Astrocyte of the spinal cord (primary cell): ENCODE measurements around the gene CD300A.
"Not testable (repeated sequence)": the region's sequence is repeated elsewhere in the genome, so short reads cannot be mapped to it uniquely, and the experiment has no call there.

Experiments used
- DNase-seq: peaks from one replicate; pipeline ENCODE4 v3.0.0; 2011; ENCODE audit warnings: low read depth, low spot score
- H3K4me3 ChIP-seq: 2 replicates; pipeline ENCODE4 v1.5.1; 2011; ENCODE audit warnings: low read depth, mild to moderate bottlenecking, low read length, moderate library complexity
- in situ Hi-C: cut with HindIII; loops from 2 replicates; pipeline ENCODE4 v1.10.0; 2017; ENCODE audit warnings: low sequenced_read_pairs
- TF ChIP-seq, protein P1 (sequence below): IDR thresholded peaks from 2 replicates; pipeline ENCODE4 v1.5.1; 2012; ENCODE audit warnings: low read depth, mild to moderate bottlenecking, low read length, inconsistent platforms

CD300A gene

DNA sequence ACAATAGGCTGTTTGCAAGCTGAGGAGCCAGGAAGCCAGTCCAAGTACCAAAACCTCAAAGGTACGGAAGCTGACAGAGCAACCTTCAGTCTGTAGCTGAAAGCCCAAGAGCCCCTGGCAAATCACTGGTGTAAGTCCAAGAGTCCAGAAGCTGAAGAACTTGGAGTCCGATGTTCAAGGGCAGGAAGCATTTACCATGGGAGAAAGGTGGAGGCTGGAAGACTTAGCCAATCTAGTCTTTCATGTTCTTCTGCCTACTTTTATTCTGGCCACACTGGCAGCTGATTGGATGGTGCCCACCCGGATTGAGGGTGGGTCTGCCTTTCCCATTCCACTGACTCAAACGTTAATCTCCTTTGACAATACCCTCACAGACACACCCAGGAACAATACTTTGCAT lies 49.5 kb downstream of the CD300A start:
- TF ChIP-seq, protein P1, sequence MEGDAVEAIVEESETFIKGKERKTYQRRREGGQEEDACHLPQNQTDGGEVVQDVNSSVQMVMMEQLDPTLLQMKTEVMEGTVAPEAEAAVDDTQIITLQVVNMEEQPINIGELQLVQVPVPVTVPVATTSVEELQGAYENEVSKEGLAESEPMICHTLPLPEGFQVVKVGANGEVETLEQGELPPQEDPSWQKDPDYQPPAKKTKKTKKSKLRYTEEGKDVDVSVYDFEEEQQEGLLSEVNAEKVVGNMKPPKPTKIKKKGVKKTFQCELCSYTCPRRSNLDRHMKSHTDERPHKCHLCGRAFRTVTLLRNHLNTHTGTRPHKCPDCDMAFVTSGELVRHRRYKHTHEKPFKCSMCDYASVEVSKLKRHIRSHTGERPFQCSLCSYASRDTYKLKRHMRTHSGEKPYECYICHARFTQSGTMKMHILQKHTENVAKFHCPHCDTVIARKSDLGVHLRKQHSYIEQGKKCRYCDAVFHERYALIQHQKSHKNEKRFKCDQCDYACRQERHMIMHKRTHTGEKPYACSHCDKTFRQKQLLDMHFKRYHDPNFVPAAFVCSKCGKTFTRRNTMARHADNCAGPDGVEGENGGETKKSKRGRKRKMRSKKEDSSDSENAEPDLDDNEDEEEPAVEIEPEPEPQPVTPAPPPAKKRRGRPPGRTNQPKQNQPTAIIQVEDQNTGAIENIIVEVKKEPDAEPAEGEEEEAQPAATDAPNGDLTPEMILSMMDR = no peak
- DNase-seq = no peak
- no peak overlapping the region for H3K4me3 ChIP-seq
- in situ Hi-C loops = no loop called here

DNA sequence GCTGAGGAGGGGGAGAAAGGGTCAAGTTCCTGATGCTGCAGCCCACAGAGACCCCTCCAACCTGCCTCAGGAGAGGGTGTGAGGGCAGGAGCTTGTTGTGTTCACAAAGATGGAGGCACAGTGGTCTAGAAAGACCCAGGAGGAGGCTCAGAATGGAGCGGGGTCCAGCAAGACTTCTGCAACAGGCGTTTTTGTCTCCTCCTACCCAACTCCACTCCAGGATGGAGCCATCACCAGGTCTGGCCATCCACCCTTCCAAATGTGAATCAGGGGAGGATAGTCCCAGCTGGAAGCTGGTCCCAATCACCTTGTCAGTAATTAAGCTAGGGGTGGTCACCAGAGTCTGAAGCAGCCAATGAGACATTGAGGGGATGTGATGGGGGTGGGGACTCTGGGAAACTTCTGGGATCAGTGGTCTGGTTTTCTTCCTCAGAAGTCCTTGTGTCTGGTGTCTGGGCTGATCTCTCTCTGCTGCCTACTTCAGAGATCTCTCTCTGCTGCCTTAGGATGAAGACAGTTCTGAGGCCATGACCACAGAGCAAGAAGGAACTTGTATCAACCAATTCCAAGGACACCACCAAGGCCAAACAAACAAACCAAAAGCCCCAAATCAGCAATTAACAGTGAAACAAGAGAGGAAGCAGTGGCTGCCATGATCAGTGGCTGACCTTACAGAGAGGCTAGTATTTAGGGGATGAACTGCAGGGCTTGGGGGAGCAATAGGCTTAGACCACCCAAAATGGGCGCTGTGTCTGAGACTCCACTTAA lies 50.3 kb downstream of the CD300A start:
- in situ Hi-C loops = no loop called here
- DNase-seq = no peak
- no peak overlapping the region for H3K4me3 ChIP-seq
- TF ChIP-seq, protein P1 = no peak

DNA sequence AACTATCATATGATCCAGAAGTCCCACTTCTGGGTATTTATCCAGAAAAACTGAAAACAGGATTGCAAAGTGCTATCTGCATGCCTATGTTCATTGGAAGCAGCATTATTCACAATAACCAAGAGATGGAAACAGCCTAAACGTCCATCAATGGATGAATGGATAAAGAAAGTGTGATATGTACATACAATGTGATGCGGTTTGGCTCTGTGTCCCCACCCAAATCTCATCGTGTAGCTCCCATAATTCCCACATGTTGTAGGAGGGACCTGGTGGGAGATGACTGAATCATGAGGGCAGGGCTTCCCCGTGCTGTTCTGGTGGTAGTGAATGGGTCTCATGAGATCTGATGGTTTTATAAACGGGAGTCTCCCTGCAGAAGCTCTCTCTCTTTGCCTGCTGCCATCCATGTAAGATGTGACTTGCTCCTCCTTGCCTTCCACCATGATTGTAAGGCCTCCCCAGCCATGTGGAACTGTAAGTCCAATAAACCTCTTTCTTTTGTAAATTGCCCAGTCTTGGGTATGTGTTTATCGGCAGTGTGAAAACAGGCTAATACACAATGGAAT lies 52.1 kb downstream of the CD300A start:
- DNase-seq, H3K4me3 ChIP-seq, in situ Hi-C loops: not testable (repeated sequence)

DNA sequence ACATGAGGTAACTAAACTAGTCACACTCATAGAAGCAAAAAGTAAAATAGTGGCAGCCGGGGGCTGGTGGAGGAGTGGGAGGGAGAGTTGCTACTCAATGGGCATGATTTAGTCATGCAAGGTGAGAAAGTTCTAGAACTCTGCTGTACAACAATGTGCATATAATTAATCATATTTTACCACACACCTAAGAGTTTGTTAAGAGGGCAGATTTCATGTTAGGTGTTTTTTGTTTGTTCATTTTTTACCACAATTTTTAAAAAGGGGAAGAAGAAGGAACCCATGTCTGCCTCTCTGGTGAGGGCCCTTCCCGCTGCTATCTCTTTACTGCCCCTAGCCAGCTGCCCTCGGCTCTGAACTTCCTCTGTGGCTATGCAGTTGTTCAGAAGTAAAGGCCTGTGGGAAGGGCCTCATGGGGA lies 53.6 kb downstream of the CD300A start:
- no peak overlapping the region for H3K4me3 ChIP-seq
- TF ChIP-seq, protein P1 = no peak
- DNase-seq = no peak
- in situ Hi-C loops = no loop called here

DNA sequence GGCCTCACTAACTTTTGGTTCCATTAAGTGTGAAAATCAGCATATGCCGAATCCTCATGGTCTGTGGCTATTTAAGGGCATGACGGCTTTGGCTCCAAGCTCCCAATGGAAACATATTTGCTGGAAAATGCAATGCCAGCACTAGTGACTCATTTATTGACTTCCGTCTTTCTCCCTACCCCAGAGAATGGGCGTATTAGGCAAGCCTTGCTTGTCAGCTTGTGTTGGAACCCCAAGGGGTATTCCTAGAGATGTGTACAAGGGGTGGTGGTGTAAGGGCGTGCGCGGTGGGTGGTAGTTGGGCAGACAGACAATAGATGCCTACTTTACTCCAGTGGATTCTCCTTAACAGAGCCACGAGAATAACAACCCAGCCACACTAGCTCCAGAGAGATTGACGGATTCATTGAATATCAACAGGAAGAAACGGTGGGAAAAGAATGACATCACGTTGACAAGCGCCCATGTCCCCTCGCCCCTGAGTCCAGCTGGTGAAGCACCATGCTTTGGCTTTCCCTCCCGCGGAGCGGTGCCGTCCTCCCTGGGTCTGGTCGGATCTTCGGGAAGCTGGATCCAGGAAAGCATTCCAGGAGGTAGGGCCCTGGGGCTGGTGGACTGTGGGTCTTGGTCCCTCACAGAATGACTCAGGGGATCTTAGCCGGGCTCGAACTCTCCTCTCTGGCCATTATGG lies 54.5 kb downstream of the CD300A start:
- in situ Hi-C loops = no loop called here
- no peak for DNase-seq
- TF ChIP-seq, protein P1 = no peak
- no peak overlapping the region for H3K4me3 ChIP-seq

DNA sequence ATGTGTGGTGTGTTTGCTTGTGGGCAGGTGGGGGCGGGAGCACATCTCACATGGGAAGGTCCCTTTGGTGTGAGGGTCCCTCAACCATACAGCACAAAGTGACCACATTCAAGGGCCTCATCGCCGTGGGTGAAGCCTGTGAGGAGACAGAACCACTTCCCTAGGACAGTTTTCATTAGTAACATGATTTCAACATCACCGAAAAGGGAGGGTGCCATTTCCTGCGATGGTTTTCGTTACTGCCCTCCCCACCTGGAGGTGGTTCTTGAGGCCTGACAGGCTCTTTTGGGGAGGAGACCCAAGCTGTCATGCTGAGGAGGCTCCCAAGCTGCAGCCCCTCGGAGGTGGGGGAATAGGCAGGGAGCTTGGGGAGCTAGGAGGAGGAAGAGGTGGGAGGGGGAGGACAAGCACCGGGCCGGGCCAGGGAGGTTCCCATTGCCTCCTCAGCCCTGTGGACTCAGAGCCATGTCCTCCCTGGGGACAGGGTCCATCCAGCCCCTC lies 55.3 kb downstream of the CD300A start:
- TF ChIP-seq, protein P1 = no peak
- no peak for DNase-seq
- in situ Hi-C loops = no loop called here
- H3K4me3 ChIP-seq = no peak overlapping the region
